Stimulated activated CD4-positive, alpha-beta T cell treated with anti-CD3 and anti-CD28 coated beads, Interleukin-2, amount 100 ng/mL, for 48 hours (primary cell): Measurements from ENCODE around the gene ERCC5.
A peak's percentile ranks its signal among the peaks of the same experiment; 100 is the strongest.

Experiments
- DNase-seq, 2 donors: peaks; one replicate each; pipeline ENCODE4 v3.0.0-alpha.2; 2020

ERCC5 gene

DNA sequence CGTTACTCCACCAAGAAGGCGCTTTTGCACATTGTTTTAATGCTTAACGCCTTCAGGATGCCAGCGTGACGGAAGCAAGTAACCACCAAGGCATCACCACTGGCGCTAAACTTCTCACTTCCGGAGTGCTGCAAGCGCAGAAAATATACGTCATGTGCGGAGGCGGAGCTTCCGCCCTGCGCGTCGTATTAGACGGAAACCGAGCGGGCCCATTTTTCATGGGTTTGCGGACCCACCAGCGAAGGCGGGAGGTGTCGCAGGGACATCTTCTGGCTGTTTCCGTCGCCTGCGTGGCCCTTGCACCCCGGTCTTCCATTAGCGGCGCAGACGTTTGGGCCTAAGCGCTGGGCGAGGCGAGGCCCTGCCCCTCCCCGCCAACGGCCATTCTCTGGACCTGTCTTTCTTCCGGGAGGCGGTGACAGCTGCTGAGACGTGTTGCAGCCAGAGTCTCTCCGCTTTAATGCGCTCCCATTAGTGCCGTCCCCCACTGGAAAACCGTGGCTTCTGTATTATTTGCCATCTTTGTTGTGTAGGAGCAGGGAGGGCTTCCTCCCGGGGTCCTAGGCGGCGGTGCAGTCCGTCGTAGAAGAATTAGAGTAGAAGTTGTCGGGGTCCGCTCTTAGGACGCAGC is at the start of gene ERCC5:
ERCC5 (plus strand) TSS at position 403 of the 631 bp plus-strand sequence. CDS start 235 bp downstream, outside the sequence.
- DNase-seq = peak; percentile 94 to 96

DNA sequence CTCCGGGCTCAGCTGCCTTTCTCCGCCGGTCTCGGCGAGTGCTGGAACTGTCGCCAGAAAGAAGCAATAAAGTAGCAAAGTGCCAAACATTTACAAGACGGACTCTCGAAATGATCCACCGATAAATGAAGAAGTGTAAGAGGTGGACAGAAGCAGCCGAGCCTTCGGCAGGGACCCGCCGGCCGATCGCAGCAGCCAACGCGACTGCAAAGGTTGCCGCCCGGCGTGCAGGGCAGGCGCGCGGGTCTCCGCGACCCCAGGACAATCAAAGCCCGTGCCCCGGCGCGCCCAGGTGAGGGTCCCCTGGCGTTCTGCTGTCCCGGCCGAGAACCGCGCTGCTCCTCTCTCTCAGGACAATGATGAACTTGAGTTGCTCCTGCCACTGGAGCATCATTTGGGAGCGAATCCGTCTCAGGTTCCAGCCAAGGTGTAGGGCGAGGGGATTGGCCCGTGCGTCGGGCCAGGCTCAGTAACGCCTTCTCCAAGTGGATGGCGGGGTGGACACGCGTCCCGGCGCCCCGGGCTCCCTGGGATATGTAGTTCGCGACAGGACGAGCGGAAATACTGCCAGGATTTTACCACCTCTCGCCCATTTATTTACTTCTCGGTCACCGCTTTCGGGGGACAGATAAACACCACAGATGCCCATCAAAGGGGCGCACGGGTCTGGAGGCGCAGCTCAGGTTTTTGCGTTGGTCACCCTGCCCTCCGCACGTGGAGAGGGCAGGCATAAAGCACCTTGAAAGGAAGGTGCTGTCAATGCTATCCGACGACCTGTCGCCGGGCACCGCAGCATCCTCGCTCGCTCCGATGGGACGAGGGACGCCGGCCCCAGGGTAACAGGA is 47.0 kb upstream of the ERCC5 start, which contains the start of the genes BIVM and POGLUT2:
BIVM (plus strand) TSS at position 539 of the 845 bp plus-strand sequence. CDS start 8,149 bp downstream, outside the sequence.
POGLUT2 (minus strand) TSS at position 396 of the 845 bp plus-strand sequence; CDS start at position 90, 306 bp downstream.
- DNase-seq = peak; percentile 72

DNA sequence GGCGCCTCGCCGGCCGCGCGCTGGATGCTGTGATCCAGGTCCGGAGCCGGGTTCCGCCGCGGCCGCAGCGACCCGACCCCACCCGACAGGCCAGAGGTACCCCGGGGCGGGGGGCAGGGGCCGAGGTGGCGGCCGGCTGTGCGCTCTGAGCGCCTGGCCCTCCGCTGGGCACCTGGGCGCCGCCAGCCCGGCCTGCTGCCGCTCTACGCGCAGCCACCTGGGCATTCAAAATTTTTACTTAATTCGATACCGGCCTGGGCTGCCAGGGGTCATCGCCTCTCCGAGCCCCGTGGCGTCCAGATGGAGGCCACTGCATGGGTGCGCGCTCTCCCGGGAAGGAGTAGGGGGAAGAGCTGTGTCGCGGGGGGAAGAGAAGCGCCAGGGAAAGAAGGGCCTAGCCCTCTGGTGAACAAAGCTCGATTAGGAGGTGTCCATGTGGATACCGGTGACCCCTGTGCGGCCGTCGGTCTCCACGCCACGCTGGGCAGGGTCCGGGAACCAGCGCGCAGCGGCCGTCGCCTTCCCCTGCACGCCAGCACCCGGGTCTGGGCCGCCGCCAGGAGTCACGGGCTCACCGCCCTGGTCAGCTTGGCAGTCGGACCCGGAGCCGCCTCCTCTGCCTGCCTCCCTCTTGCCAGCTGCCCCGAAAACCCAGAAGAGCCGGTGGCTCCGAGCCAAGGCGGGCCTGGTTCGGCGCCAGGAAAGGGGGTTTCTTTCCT is 46.2 kb upstream of the ERCC5 start:
- DNase-seq = peak in 1 of 2 donors; percentile 13

DNA sequence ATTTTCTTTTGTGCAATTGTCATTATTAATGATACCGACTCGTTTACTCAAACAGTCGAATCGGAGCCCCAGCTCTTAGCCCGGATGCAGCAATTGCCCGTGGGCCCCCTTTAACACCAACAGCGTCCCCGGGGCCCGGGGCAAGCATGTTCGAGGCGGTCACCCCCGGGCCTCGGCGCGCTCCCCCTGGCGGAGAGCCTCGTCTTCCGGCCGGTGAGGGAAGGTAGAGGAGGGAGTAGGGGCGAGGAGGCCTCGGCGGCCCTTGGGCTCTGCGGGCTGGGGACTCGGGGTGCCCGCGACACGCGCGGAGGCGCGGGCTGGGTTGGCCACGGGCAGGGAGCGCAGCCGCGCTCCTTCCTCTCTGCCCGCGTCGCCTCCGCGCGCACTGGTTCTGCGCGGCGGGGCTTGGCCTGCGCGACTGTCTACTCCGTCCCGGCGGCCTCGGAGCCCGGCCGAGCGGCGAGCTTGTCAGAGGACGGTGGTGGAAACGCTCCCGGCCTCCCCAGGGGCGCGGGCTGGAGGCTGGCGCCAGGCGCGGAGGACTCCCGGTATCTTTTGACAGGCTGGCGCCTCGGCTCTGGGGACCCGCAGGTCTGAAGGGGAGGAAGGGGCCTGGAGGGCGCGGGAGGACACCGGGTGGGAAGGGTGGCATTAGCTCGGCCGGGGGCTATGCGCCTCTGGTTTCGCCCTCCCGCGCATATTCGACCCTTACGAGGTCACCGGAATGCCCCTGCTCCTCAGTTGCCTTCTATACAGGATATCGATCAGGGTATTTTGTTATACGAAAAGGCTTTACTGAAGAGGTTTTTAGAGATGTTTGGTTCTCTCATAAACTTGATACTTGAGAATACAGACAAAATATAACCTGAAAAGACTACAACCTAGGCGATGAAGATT is 45.4 kb upstream of the ERCC5 start:
- DNase-seq = peak; percentile 79 to 82

DNA sequence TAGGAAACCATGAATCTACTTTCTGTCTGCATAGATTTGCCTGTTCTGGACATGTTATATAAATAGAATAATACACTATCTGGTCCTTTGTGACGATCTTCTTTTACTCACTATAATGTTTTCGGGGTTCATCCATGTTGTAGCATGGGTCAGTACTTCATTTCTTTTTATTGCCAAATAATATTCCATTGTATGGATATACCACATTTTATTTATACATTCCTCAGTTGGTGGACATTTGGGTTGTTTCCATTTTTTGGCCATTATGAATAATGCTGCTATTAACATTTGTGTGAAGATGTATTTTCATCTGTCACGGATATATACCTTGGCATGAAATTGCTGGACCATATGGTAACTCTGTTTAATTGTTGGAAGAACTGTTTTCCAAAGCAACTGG is 40.2 kb upstream of the ERCC5 start:
- no peak for DNase-seq

DNA sequence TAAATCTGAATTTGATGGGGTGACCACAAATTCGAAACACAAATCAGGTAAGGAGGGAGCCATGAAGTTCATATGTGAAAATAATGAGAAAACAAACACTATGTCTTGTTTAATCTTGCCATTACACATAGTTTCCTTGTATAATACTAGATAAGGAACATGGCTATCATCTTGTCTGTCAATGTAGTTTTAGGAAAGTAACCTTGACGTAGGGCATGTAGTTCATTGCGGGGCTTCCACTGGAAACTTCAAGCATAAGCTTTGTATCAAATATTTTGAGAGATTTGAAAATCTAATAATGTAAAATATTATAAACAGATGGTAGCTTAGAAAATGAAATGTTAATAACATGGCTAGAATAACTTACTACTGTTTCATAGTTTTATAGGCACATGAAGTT is 38.1 kb upstream of the ERCC5 start:
- DNase-seq = no peak

DNA sequence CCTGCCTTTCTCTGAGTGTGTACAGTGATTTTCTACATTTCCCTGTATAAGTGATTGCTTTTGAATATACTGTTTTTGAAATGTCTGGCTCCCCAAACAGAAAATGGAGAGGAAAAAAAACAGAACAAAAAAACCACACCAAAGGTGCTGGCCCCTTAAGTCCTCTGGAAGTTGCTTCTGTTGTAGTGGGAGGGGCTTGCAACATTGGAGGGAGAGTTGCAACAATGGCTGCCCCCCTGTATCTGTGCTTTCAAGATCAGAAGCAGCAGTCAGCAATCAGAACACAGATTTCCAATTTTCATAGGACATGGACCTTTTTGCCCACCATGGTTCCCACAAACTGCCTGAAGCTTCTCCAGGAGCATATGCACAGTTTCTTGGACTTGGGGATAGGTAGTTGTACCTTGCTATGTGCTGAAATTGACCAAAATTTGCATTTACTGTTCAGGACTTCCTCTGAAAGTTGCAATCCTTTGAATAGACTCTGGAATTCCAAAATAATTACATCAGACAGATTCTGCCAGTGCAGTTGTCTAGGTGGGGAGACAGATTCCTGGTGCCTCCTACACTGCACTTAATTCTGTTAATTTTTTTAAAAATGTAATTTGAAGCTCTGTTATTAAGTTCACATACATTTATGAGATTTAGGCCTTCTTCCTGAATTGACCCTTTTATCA is 33.1 kb upstream of the ERCC5 start:
- DNase-seq = no peak

DNA sequence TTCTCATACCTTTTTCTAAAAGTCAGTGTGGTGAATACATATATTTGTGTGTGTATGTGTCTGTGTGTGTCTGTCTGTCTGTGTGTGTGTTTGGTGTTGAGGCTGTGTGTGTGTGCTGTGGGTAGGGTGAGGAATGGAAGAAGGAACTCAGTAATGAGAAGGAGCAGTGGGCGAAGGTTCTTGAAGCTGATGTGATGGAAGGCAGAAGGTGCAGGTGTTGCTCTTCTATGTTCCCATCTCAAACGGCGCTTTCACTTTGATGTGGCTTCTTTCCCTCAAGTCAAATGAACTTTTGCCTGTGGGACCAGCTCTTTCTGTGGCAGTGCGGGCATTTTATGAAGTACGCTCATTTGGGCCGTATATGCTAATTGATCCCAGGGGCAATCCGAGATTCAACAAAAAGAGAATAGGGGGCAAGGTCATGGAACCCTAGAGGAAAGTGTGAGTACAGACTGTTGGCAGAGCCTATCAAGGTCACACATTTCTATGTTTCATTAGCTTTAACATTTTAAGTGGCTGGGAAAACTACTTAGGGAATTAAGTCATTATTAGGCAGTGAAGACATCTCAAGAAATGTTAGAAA is 31.7 kb upstream of the ERCC5 start:
- no peak for DNase-seq

DNA sequence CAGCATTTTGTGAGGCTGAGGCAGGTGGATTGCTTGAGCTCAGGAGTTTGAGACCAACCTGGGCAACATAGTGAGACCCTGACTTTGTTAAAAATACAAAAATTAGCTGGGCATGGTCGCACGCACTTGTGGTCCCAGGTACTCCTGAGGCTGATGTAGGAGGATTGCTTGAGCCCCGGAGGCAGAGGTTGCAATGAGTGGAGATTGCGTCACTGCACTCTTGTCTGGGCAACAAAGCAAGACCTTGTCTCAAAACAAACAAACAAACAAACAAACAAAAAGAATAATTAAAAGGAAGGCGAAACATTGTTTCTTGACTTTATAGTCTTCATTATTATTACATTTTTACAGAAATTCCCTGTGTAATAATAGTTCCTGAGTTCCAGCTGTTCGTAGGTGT is 31.0 kb upstream of the ERCC5 start:
- no peak for DNase-seq

DNA sequence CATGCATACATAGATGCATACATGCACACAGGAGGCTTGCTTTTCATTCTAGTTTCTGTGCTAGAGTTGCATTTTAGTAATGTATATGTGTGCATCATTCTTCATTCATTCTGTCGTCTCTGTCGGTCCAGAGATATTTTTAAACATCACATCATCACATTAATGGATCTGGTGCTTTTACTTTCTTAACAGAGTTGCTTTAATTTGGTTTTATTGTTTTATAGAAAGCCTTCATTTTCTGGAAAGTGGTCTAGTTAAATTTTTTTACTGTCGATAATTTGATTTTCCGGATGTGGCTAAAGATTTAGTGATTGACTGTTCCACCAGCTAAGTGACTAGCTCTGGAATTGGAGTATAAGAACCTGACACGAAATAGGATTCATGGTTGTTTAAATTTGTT is 30.0 kb upstream of the ERCC5 start:
- DNase-seq = no peak

DNA sequence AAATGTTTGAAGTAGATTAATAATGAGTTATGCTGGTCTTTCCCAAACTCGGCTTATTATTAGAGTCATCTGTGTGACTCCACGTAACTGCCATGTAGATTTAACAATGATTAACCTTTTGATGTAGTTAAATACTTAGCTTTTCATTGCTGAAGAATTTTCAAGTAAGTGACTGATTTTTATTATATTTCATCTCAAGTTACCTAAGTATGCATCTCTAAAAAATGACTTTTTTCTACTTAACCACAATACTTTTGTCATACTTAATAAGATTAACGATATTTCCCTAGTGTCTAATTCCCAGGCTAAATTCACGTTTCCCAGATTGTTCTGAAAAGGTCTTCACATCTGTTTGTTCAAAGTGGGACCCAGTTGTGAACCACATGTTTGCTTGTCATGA is 29.1 kb upstream of the ERCC5 start:
- no peak for DNase-seq

DNA sequence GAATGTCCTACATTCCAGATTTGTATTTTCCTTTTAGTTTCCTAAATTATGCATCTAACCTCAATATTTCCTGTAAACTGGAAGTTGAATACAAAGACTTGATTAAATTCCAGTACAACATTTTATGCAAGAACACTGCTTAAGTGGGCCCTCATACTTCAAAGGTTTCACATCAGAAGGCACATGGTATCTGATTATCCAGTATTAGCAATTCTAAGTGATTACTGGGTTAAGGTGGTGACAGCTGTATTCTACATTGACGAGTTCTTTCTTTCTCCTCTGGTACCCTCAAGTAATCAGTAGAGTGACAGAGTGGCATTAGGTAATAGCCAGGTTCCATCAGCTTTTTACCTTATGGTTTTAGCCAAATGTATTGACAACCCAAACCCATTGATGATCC is 28.6 kb upstream of the ERCC5 start:
- DNase-seq = no peak

DNA sequence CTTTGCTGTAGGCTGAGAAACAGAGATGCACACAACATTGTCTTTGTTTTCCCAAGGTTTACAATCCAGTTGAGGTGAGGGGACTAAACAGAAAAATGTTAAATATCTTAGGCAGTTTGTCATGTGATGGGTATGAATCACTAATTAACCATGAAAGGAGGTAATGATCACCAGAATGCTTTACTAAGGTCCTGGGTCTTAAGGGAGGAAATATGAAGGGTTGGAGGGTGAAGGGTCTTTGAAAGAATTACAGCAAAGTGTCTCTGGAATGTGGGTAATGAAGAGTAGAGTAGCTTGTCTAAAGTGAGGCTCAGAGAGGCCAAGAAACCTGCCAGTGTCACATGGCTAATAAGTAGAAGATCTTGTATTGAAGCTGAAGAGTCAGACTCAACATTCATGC is 27.9 kb upstream of the ERCC5 start:
- DNase-seq = no peak

DNA sequence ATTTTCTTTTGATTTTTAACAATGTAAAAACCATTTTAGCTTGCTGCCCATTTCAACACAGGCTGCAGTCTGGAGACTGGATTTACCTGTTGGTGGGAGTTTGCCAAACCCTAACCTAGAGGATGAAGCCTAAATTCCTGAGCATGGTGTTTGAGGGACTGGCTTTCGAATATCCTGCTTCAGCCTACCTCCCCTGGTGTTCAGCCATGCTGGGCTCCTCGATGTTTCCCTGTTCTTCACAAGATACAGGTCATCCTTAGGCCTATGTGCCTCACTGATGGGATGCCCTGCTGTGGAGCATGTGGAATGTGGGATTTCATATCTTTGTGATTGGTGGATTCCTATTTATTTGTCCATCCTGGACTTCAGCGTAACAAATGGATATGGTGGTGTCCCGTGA is 20.4 kb upstream of the ERCC5 start:
- no peak for DNase-seq

DNA sequence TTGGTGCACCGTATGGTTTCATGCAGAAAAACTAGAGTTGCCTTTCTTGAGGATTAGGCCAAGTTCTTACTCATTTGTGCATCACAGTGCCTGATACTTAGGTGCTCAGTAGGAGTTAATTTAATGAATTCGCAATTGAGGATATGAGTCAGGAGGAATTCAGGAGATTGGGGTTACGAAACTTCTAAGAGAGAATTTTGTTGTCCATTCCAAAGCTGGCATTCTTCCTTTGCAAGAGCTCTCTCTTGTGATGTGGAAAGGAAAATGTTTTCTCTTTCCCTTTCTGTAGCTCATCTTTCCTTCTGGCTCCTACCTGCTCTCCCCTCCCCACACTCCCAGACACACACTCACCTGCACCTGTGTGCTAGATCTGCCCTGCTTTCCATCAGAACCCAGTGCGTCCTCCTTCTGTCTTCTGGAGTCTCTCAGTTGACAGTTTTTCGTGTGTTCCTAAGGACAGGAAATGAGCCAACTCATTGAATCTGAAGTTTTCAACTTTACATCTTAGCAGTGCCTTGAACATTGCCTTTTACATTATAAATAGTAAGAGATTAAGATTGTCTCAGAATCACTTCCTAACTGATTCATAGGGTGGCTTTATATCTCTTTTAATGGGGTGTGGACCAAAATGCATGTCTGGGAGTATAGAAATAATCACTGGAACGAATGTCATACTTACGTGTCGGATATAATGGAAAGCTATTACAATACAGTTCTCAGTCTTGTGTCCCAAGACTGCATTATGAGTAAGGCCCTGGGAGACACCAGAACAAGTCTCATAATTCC is 19.7 kb upstream of the ERCC5 start:
- no peak for DNase-seq

DNA sequence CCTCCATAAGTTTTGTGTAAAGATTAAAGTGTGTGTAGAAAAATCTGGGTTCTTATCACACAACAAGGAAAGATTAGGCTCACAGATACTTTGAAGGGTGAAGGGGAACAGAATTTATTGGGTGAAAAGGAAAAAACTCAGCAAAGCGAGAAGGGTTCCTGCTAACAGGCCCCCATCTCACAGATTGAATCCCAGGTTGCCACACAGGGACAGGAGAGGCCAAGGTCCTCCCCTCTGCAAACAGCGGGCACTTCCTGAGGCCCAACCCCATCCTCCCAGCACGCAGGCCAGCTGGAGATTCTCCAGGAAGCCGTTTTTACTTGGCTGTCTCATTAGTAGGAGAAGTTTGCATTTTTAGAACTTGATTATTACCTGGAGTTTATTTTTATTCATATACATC is 15.2 kb upstream of the ERCC5 start:
- DNase-seq = no peak

DNA sequence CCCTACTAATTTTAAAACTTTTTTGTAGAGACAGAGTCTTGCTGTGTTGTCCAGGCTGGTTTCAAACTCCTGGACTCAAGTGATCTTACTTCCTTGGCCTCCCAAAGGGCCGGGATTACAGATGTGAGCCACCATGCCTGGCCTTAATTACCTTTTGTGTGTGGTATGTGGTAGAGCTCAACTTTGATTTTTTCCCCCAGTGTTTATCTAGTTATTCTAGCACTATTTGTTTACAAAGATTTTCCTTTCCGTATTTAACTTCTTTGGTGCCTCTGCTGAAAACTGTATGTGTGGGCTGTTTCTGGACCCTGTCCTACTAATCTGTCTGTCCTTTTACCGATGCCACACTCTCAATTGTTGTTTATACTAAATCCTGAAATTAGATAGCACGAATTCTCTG is 9.4 kb upstream of the ERCC5 start:
- no peak for DNase-seq

DNA sequence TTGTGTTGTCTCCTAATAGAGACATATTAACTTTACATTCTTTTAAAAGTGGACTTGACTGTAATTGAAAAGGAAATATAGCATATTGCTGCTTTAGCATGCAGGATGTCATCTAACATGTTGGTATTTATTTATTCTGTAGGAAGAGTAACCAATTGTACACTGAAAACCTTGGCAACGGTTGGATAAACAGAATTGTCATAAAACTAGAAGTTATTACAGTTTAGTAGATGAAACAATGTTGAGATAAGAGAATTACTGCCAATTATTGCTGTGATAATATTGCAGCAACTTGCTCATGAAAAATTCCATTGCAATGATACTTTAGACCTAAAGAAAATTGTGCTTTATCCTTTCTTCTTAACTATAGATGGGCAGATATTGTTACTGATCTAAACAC is 7.6 kb upstream of the ERCC5 start:
- DNase-seq = no peak

DNA sequence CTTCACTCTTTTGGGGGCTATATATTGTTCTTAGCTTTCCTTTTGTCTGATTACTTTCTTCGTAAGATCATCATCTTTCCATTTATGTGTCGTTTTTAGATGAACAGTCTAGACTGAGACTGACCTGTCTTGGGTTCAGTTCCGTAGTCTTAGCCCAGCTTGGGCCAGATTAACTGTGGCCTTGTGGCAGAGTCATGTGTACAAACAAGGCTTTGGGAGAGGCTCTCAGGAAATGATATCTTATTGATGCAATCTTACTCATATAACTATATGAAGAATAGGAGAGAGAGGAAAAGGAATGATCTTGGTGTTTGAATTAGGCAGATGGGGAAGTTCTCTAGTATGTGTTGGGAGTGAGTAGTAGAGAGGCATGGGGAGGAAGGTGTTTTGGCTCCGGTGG is 6.8 kb upstream of the ERCC5 start:
- no peak for DNase-seq

DNA sequence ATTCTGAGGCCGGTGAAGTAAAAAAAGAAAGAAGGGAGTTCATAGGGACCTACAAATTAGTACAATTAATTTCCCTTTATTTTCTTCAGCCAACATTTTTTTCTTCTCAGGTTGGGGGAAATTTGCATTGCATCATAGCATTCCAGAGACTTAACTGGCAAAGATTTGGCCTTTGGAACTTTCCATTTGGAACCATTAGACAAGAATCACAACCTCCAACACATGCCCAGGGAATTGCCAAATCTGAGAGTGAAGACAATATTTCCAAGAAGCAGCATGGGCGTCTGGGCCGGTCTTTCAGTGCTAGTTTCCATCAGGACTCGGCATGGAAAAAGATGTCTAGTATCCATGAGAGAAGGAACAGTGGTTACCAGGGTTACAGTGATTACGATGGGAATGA is 6.4 kb upstream of the ERCC5 start:
- no peak for DNase-seq

DNA sequence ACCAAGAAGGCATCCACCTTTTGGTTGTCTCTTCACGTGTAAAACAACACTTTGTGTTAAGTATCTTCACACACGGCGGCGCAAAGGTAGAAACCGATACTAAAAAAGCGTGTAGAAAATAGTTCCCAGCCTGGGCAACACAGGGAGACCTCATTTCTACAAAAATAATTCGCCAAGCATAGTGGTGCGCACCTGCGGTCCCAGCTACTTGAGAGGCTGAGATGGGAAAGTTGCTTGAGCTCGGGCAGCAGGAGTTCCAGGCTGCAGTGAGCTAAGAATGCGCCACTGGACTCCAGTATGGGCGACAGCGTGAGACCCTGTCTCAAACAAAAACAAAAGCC is 573 bp upstream of the ERCC5 start:
- DNase-seq = no peak
